Ishikawa (cell line): Measurements from ENCODE around the gene OPCML.

ENCODE experiments used
- EP300 ChIP-seq: IDR thresholded peaks from 2 replicates; pipeline ENCODE4 v1.6.1; 2012; ENCODE audit warnings: borderline replicate concordance
- TF ChIP-seq, protein P1 (sequence below): IDR thresholded peaks from 2 replicates; pipeline ENCODE4 v1.6.1; 2012

DNA sequence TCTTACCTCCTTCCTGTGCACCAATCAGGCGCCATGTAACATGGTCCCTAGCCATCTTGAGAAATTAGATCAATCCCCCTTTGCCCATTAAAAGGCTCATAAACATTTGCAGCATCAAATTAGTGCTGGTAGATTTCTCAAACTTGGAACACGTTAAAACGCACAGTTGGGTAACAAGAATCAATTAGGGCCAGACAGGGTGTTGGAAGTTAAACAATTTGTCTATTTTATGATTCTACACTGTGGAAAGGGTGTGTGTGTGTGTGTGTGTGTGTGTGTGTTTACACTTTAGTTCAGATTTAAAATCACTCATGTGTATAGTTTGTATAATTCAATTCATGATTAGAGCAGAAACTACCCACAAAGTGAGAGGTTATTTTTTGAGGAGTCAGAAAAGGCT is 682.0 kb downstream of the OPCML start:
- TF ChIP-seq, protein P1, sequence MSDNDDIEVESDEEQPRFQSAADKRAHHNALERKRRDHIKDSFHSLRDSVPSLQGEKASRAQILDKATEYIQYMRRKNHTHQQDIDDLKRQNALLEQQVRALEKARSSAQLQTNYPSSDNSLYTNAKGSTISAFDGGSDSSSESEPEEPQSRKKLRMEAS, result no peak
- TF ChIP-seq EP300, result no peak
